SK-N-SH (cell line): ENCODE measurements around the gene KRT35. TPM values are rescaled to one million over a fixed set of nuclear protein-coding genes. Genes with fewer than 3 reads are reported as not detected.

ENCODE experiments used
- CTCF ChIA-PET: fragments of 300-600, 350-600 bp; formaldehyde crosslinking; extraction: SDS; loops from one replicate; lab custom pipeline; 2021; lab: Yijun Ruan, JAX
- POLR2A ChIA-PET: fragments of 350-600 bp; sonication (Branson Sonifier 250); formaldehyde crosslinking; extraction: SDS; loops from one replicate; lab custom pipeline; 2020; ENCODE audit warnings: antibody characterized with exemption, inconsistent platforms; lab: Yijun Ruan, JAX
- DNase-seq: peaks from one replicate; pipeline ENCODE4 v3.0.0; 2012
- H2AFZ ChIP-seq: fragments of 200-600 bp; sonication (generic); 2 replicates; pipeline ENCODE4 v1.8.1; 2016; ENCODE audit warnings: antibody characterized with exemption, mild to moderate bottlenecking, low read depth
- H3F3A ChIP-seq: fragments of 200-600 bp; sonication (generic); replicated peaks from 2 replicates; pipeline ENCODE3; 2016; ENCODE audit warnings: antibody characterized with exemption, mild to moderate bottlenecking; ENCODE audit not compliant: insufficient read depth
- H3K27ac ChIP-seq, 2 experiments: fragments of 200-500 bp in 1 of 2; fragments of 200-600 bp in 1 of 2; sonication (Bioruptor generic) in 1 of 2; sonication (generic), shearing (Covaris generic) in 1 of 2; 2 replicates each; pipeline versions ENCODE4 v1.5.1 to v1.6.1; 2014 to 2016; ENCODE audit warnings: low read depth in 2 of 2, inconsistent platforms in 1 of 2, low read length in 1 of 2, mild to moderate bottlenecking in 1 of 2, mixed read lengths in 1 of 2
- H3K27me3 ChIP-seq: fragments of 200-600 bp; sonication (generic), shearing (Covaris generic); 2 replicates; pipeline ENCODE4 v1.6.1; 2016; ENCODE audit warnings: mixed run types; ENCODE audit not compliant: insufficient read depth
- H3K36me3 ChIP-seq, 2 experiments: fragments of 200-500 bp in 1 of 2; fragments of 200-600 bp in 1 of 2; sonication (Bioruptor generic) in 1 of 2; sonication (generic) in 1 of 2; replicated peaks in 1 of 2; 2 replicates each; pipeline versions ENCODE3 to v1.5.1; 2014 to 2016; ENCODE audit warnings: low read length in 1 of 2, mild to moderate bottlenecking in 1 of 2; ENCODE audit not compliant: insufficient read depth in 2 of 2, control insufficient read depth in 1 of 2
- H3K4me1 ChIP-seq, 2 experiments: fragments of 200-500 bp in 1 of 2; fragments of 200-600 bp in 1 of 2; sonication (Bioruptor generic) in 1 of 2; sonication (generic), shearing (Covaris generic) in 1 of 2; 2 replicates each; pipeline versions ENCODE4 v1.5.1 to v1.6.1; 2014 to 2016; ENCODE audit warnings: low read depth in 1 of 2, low read length in 1 of 2, mixed run types in 1 of 2; ENCODE audit not compliant: insufficient read depth in 2 of 2, control insufficient read depth in 1 of 2
- H3K4me2 ChIP-seq: fragments of 200-600 bp; sonication (generic), shearing (Covaris generic); 2 replicates; pipeline ENCODE4 v1.6.1; 2017; ENCODE audit warnings: mixed run types
- H3K4me3 ChIP-seq, 2 experiments: fragments of 200-500 bp in 1 of 2; fragments of 200-600 bp in 1 of 2; sonication (Bioruptor generic) in 1 of 2; sonication (generic), shearing (Covaris generic) in 1 of 2; 2 replicates each; pipeline versions ENCODE4 v1.5.1 to v1.8.1; 2014 to 2016; ENCODE audit warnings: low read depth in 2 of 2, inconsistent platforms in 1 of 2, low read length in 1 of 2, mild to moderate bottlenecking in 1 of 2, mixed read lengths in 1 of 2, moderate library complexity in 1 of 2
- H3K79me2 ChIP-seq: fragments of 200-600 bp; sonication (generic); 2 replicates; pipeline ENCODE4 v1.8.1; 2017; ENCODE audit warnings: mild to moderate bottlenecking; ENCODE audit not compliant: insufficient read depth
- H3K9ac ChIP-seq: fragments of 200-600 bp; sonication (generic); 2 replicates; pipeline ENCODE4 v1.6.1; 2017; ENCODE audit warnings: mixed run types
- H3K9me2 ChIP-seq: fragments of 200-600 bp; sonication (generic); 2 replicates; pipeline ENCODE4 v1.6.1; 2017; ENCODE audit warnings: mixed run types
- H3K9me3 ChIP-seq: fragments of 200-600 bp; sonication (generic); 2 replicates; pipeline ENCODE4 v1.6.1; 2017; ENCODE audit warnings: mixed run types, mild to moderate bottlenecking, moderate library complexity
- H4K20me1 ChIP-seq: fragments of 200-600 bp; sonication (generic); 2 replicates; pipeline ENCODE4 v1.6.1; 2017; ENCODE audit warnings: mild to moderate bottlenecking, mixed run types; ENCODE audit not compliant: insufficient read depth
- ELF1 ChIP-seq: IDR thresholded peaks from 2 replicates; pipeline ENCODE4 v1.4.0; 2012
- EZH2phosphoT487 ChIP-seq: fragments of 200-600 bp; sonication (generic); IDR thresholded peaks from 2 replicates; pipeline ENCODE4 v1.6.1; 2017; ENCODE audit warnings: low read depth, mixed run types, mild to moderate bottlenecking, antibody characterized with exemption, moderate library complexity, borderline replicate concordance
- FOSL2 ChIP-seq: IDR thresholded peaks from 2 replicates; pipeline ENCODE4 v1.4.0; 2012; ENCODE audit warnings: low read depth, mild to moderate bottlenecking, moderate library complexity, borderline replicate concordance
- FOXJ3 ChIP-seq: sonication (generic); formaldehyde crosslinking; IDR thresholded peaks from 2 replicates; pipeline ENCODE4 v1.5.1; 2020; ENCODE audit warnings: mild to moderate bottlenecking, missing genetic modification reagents
- GABPA ChIP-seq: IDR thresholded peaks from 2 replicates; pipeline ENCODE4 v1.4.0; 2012; ENCODE audit warnings: low read depth, mild to moderate bottlenecking
- GATA2 ChIP-seq: sonication (generic); formaldehyde crosslinking; IDR thresholded peaks from 2 replicates; pipeline ENCODE4 v1.5.0; 2020; ENCODE audit warnings: mild to moderate bottlenecking, missing genetic modification reagents
- MEF2A ChIP-seq: IDR thresholded peaks from 2 replicates; pipeline ENCODE4 v1.4.0; 2012; ENCODE audit warnings: low read depth, borderline replicate concordance
- MXI1 ChIP-seq: IDR thresholded peaks from 2 replicates; pipeline ENCODE4 v1.6.1; 2012; ENCODE audit warnings: mild to moderate bottlenecking, low read depth, low read length, improper control_type of control experiment
- NFIC ChIP-seq: IDR thresholded peaks from 2 replicates; pipeline ENCODE4 v1.4.0; 2012; ENCODE audit warnings: borderline replicate concordance
- NRF1 ChIP-seq: IDR thresholded peaks from 2 replicates; pipeline ENCODE4 v1.6.1; 2012; ENCODE audit warnings: low read depth, mild to moderate bottlenecking, low read length
- POLR2AphosphoS5 ChIP-seq: IDR thresholded peaks from 2 replicates; pipeline ENCODE4 v1.6.1; 2012; ENCODE audit warnings: low read depth, low read length
- RAD21 ChIP-seq: IDR thresholded peaks from 2 replicates; pipeline ENCODE4 v1.6.1; 2012; ENCODE audit warnings: mild to moderate bottlenecking, low read length
- RCOR1 ChIP-seq: fragments of 150-350 bp; IDR thresholded peaks from 2 replicates; pipeline ENCODE4 v1.6.1; 2017; ENCODE audit warnings: antibody characterized with exemption, low read length
- SIN3A ChIP-seq: IDR thresholded peaks from 2 replicates; pipeline ENCODE4 v1.6.1; 2012; ENCODE audit warnings: low read depth, mild to moderate bottlenecking, low read length, moderate library complexity, borderline replicate concordance
- TAF1 ChIP-seq: IDR thresholded peaks from 2 replicates; pipeline ENCODE4 v1.6.1; 2012; ENCODE audit warnings: low read depth, mild to moderate bottlenecking, low read length, moderate library complexity, borderline replicate concordance
- TCF12 ChIP-seq: IDR thresholded peaks from 2 replicates; pipeline ENCODE4 v1.4.0; 2012
- USF2 ChIP-seq: fragments of 150-350 bp; IDR thresholded peaks from 2 replicates; pipeline ENCODE4 v1.6.1; 2017; ENCODE audit warnings: antibody characterized with exemption, low read length, low read depth, borderline replicate concordance
- ZBTB33 ChIP-seq: IDR thresholded peaks from 2 replicates; pipeline ENCODE4 v1.4.0; 2012; ENCODE audit warnings: low read depth, borderline replicate concordance
- WGBS: methylation state at CpG from one replicate; pipeline ENCODE4 v1.1.6; 2017; ENCODE audit warnings: low lambda C conversion rate; 5-methylcytosine and 5-hydroxymethylcytosine counted together
- polyA plus RNA-seq, 3 experiments: library from polyadenylated mRNA; depleted of rRNA; stranded (reverse); fragments of >200 nt; gene quantifications; 2 replicates each; pipeline ENCODE4 v1.2.3, GENCODE V29; 2012
- TF ChIP-seq, protein P1 (sequence below): IDR thresholded peaks from 2 replicates; pipeline ENCODE4 v1.4.0; 2012; ENCODE audit warnings: low read depth
- TF ChIP-seq, protein P2 (sequence below): fragments of 150-350 bp; IDR thresholded peaks from 2 replicates; pipeline ENCODE4 v1.6.1; 2016; ENCODE audit warnings: mild to moderate bottlenecking, low read depth, low read length
- TF ChIP-seq, protein P3 (sequence below): IDR thresholded peaks from 2 replicates; pipeline ENCODE4 v1.4.0; 2012; ENCODE audit warnings: low read depth, borderline replicate concordance

Gene KRT35
- polyA plus RNA-seq, 1 of the 3 experiments (the other 2 are of a cell fraction), result not detected

DNA sequence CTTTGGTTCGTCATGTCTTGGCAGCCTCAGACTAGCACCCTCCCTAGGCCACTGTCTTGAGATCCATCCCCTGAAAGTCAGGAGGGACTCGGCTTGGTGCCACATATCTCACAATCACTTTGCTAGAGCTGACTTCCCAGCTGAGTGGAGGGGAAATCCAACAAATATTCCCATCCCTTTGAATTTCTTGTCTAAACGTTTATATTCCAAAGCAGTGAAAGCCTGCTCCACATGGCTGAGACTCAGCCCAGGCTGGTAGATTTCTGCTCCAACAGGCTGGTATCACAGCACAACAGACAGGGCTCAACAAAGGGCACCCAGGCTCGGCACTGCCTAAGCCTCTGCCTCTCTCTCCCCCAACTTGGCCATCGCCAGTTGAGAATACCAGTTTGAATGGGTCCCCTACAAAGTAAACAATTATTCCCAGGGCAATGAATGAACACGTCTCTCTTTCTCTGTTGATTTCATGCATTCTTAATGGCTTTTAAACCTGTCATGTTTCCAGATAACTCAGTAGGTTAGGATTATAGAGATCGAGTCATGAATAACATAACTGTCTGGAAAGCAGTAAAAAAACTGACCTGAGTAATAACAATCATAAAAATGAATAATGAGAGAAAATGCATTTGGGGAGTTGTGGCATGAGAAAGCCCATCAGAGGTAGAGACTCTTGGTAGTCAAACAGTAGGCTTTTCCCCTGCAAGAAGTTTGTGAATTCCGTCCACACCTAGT, 23.5 kb upstream of the KRT35 start (continued):
- no peak for TF ChIP-seq FOXJ3 (CRISPR knock-in tag)
- TF ChIP-seq TAF1, result no peak
- TF ChIP-seq ZBTB33, result no peak
- TF ChIP-seq, protein P1, sequence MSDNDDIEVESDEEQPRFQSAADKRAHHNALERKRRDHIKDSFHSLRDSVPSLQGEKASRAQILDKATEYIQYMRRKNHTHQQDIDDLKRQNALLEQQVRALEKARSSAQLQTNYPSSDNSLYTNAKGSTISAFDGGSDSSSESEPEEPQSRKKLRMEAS, result no peak
- TF ChIP-seq MEF2A, result no peak

DNA sequence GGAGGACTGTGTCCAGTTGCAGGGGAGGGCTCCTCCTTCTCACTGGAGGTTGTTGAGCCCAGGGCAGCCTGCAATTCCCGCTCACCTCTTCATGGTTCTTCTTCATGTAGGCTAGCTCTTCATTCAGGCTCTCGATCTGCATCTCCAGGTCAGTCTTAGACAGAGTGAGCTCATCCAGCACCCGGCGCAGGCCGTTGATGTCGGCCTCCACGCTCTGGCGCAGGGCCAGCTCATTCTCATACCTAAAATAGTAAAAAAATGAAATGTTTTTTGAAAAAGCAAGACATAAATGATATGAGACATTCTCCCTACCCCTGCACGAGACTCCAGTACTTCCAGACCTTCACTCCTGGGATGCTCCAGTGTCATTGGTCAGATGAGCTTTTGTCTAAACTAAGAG, 22.3 kb upstream of the KRT35 start:
- Histone ChIP-seq H3K27ac (no peak overlapping the region), H3K9ac (no peak overlapping the region), H3K4me2 (no peak overlapping the region), H3K9me2 (no peaks in the 10 kb centered on the region), H2AFZ (no peak overlapping the region), H3K79me2 (no peaks in the 10 kb centered on the region), H3K9me3 (no peaks in the 10 kb centered on the region), H3K36me3 (no peaks in the 10 kb centered on the region), H3K27me3 (no peaks in the 10 kb centered on the region), H3K4me1 (peaks cover 7 to 14% of the 10 kb centered on the region in 2 experiments; a peak in 3 of 4 replicates), H3K4me3 (no peak overlapping the region), H4K20me1 (no peaks in the 10 kb centered on the region), H3F3A (peaks cover 4% of the 10 kb centered on the region)
- ChIA-PET POLR2A (interaction anchor here (1.1 to 1.2 kb wide), 2 partner anchors 17 to 46 kb away, joined by 3 read pairs; no protein-coding TSS in a partner anchor), CTCF (interaction anchor here (1.1 to 2.1 kb wide), 3 partner anchors 13 to 46 kb away, joined by 3 to 9 read pairs (median 3); no protein-coding TSS in a partner anchor)
- TF ChIP-seq FOXJ3 (CRISPR knock-in tag), result no peak
- no peak for TF ChIP-seq GABPA
- no peak for TF ChIP-seq POLR2AphosphoS5
- TF ChIP-seq MEF2A, result no peak
- TF ChIP-seq, protein P2, sequence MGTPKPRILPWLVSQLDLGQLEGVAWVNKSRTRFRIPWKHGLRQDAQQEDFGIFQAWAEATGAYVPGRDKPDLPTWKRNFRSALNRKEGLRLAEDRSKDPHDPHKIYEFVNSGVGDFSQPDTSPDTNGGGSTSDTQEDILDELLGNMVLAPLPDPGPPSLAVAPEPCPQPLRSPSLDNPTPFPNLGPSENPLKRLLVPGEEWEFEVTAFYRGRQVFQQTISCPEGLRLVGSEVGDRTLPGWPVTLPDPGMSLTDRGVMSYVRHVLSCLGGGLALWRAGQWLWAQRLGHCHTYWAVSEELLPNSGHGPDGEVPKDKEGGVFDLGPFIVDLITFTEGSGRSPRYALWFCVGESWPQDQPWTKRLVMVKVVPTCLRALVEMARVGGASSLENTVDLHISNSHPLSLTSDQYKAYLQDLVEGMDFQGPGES, result no peak
- no peak for TF ChIP-seq USF2
- TF ChIP-seq, protein P3, sequence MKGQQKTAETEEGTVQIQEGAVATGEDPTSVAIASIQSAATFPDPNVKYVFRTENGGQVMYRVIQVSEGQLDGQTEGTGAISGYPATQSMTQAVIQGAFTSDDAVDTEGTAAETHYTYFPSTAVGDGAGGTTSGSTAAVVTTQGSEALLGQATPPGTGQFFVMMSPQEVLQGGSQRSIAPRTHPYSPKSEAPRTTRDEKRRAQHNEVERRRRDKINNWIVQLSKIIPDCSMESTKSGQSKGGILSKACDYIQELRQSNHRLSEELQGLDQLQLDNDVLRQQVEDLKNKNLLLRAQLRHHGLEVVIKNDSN, result no peak
- TF ChIP-seq MXI1, result no peak
- TF ChIP-seq RAD21, result no peak
- TF ChIP-seq SIN3A, result no peak
- no peak for TF ChIP-seq GATA2
- no peak for TF ChIP-seq NFIC
- TF ChIP-seq NRF1, result no peak
- no peak for TF ChIP-seq FOSL2
- no peak for TF ChIP-seq TCF12
- no peak for TF ChIP-seq ELF1
- TF ChIP-seq RCOR1, result no peak
- no peak for TF ChIP-seq EZH2phosphoT487
- DNase-seq, result no peak
- WGBS, result 96% methylated on average over 9 of the region's 9 CpGs
